ENCODE measurements around the gene C5.
"Not testable (repeated sequence)": the region's sequence is repeated elsewhere in the genome, so short reads cannot be mapped to it uniquely, and the experiment has no call there.

Gene C5

DNA sequence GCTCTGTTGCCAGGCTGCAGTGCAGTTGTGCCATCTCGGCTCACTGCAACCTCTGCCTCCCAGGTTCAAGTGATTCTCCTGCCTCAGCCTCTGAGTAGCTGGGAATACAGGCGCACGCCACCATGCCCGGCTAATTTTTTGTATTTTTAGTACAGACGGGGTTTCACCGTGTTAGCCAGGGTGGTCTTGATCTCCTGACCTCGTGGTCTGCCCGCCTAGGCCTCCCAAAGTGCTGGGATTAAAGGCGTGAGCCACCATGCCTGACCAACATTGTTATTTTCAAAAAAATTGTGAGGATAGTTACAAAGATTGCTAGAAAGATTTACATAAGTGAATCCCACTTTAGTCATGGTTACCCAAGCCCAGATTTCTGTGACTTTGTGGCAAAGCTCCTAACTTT lies 78.6 kb downstream of the C5 start:
- not testable (repeated sequence) for H3K9ac ChIP-seq (ENCODE audit: low read length in 5 of 5); H3K27me3 ChIP-seq (ENCODE audit: control insufficient read depth in 5 of 5, insufficient read depth in 4 of 5, low read length in 5 of 5); H3K27ac ChIP-seq (ENCODE audit: low read depth, low read length); H3K4me3 ChIP-seq (ENCODE audit: low read depth in 1 of 5, low read length in 5 of 5); H3K36me3 ChIP-seq (ENCODE audit: control insufficient read depth in 5 of 5, insufficient read depth in 5 of 5, low read length in 5 of 5); H3K4me1 ChIP-seq (ENCODE audit: control insufficient read depth in 5 of 5, insufficient read depth in 5 of 5, low read length in 5 of 5); H3K9me3 ChIP-seq (ENCODE audit: control insufficient read depth in 5 of 5, low read length in 5 of 5)

DNA sequence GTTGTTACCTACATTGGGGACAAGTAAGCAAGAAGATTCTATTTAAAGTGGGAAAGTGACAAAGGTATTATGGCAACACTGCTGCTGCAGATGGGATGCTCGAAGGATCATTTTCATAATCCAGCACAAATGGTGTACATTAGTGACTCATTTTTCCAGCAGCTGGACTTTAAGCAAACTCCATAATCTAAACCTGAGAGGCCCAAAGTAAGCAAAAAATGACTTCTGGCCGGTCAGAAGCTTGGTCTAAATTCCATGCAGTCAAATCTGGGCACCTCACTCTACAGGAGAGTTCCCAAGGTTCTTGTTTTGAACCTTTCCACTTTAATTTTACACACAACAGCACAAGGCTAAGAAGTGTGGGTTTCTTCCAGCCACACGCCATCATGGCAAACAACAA lies 79.8 kb downstream of the C5 start:
- no peak overlapping the region for H3K27ac ChIP-seq (ENCODE audit: low read depth, low read length)
- no peaks in the 10 kb centered on the region for H3K36me3 ChIP-seq (ENCODE audit: control insufficient read depth in 5 of 5, insufficient read depth in 5 of 5, low read length in 5 of 5)
- H3K9ac ChIP-seq (ENCODE audit: low read length in 5 of 5), result no peak overlapping the region
- peaks cover 0 to 13% (median 8%) of the 10 kb centered on the region in 5 donors for H3K4me1 ChIP-seq (ENCODE audit: control insufficient read depth in 5 of 5, insufficient read depth in 5 of 5, low read length in 5 of 5)
- H3K4me3 ChIP-seq (ENCODE audit: low read depth in 1 of 5, low read length in 5 of 5), result no peak overlapping the region
- no peaks in the 10 kb centered on the region for H3K27me3 ChIP-seq (ENCODE audit: control insufficient read depth in 5 of 5, insufficient read depth in 4 of 5, low read length in 5 of 5)
- H3K9me3 ChIP-seq (ENCODE audit: control insufficient read depth in 5 of 5, low read length in 5 of 5), result no peaks in the 10 kb centered on the region

DNA sequence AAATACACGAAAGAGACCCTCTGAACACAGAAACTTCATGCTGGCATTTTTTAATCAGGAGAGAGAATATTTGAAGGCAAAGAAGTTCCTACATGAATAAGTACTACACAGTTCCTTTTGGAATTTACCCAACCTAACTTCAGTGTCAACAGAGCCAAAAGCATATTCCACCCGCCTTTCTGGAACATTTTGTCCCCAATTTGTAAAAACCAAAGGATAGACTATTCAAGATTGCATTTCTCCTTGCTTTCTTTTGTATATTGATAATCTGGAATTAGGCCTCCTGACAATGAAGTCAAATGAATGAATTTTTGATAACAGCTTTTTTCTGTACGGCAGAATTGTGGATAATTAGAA lies 84.1 kb downstream of the C5 start:
- Histone ChIP-seq H3K9me3 (ENCODE audit: control insufficient read depth in 5 of 5, low read length in 5 of 5) (no peaks in the 10 kb centered on the region), H3K4me1 (ENCODE audit: control insufficient read depth in 5 of 5, insufficient read depth in 5 of 5, low read length in 5 of 5) (peaks cover 0 to 13% (median 8%) of the 10 kb centered on the region in 5 donors), H3K36me3 (ENCODE audit: control insufficient read depth in 5 of 5, insufficient read depth in 5 of 5, low read length in 5 of 5) (peaks cover 0 to 19% (median 13%) of the 10 kb centered on the region in 5 donors), H3K4me3 (ENCODE audit: low read depth in 1 of 5, low read length in 5 of 5) (no peak overlapping the region), H3K9ac (ENCODE audit: low read length in 5 of 5) (no peak overlapping the region), H3K27ac (ENCODE audit: low read depth, low read length) (no peak overlapping the region), H3K27me3 (ENCODE audit: control insufficient read depth in 5 of 5, insufficient read depth in 4 of 5, low read length in 5 of 5) (no peaks in the 10 kb centered on the region)

DNA sequence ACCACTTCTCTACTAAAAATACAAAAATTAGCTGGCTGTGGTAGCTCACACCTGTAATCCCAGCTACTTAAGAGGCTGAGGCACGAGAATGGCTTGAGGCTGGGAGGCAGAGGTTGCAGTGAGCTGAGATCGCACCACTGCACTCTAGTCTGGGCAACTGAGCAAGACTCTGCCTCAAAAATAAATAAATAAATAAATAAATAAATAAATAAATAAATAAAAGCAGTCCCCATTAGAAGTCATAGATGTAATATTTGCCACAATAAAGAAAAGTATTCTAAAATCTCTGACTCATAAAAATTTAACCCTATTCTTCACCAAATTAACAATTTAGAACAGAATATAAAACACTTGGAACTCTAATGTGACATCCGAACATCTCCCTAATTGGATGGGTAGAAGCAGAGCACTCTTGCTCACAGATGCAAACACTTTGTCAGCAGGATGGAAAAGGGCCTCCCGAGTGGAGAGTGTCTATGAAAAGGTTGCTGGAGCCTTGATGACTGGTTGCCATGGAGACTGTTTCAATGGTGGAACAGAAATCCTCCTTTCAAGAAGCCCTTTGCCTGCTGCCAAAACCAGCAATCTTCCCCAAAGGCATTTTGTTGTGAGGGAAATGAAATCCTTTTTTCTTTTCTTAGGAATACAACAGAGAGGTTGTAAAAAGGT lies 84.6 kb downstream of the C5 start:
- no peaks in the 10 kb centered on the region for H3K9me3 ChIP-seq (ENCODE audit: control insufficient read depth in 5 of 5, low read length in 5 of 5)
- H3K36me3 ChIP-seq (ENCODE audit: control insufficient read depth in 5 of 5, insufficient read depth in 5 of 5, low read length in 5 of 5), result peaks cover 0 to 22% (median 14%) of the 10 kb centered on the region in 5 donors
- no peak overlapping the region for H3K9ac ChIP-seq (ENCODE audit: low read length in 5 of 5)
- no peak overlapping the region for H3K27ac ChIP-seq (ENCODE audit: low read depth, low read length)
- H3K4me1 ChIP-seq (ENCODE audit: control insufficient read depth in 5 of 5, insufficient read depth in 5 of 5, low read length in 5 of 5), result peaks cover 0 to 13% (median 8%) of the 10 kb centered on the region in 5 donors
- no peak overlapping the region for H3K4me3 ChIP-seq (ENCODE audit: low read depth in 1 of 5, low read length in 5 of 5)
- no peaks in the 10 kb centered on the region for H3K27me3 ChIP-seq (ENCODE audit: control insufficient read depth in 5 of 5, insufficient read depth in 4 of 5, low read length in 5 of 5)

DNA sequence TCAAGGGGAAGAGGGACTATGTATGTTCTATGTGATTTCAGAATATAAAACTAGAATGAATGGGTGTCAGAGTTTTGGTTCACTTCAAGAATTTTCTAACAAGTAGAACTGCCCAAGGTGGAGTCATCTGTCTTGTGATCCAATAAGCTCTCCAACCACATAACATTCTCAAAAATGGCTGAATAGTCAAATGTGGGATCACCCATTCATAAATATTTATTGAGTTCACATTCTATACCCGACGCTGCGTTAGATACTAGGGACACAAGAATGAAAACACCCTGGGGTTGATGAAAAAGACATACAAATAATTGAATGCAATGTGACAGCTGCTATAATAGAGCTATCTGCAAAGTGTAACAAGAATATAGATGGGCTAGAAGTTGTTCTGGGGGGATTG lies 88.1 kb downstream of the C5 start:
- Histone ChIP-seq H3K36me3 (ENCODE audit: control insufficient read depth in 5 of 5, insufficient read depth in 5 of 5, low read length in 5 of 5) (peaks cover 0 to 28% (median 14%) of the 10 kb centered on the region in 5 donors), H3K27ac (ENCODE audit: low read depth, low read length) (no peak overlapping the region), H3K4me1 (ENCODE audit: control insufficient read depth in 5 of 5, insufficient read depth in 5 of 5, low read length in 5 of 5) (peaks cover 0 to 13% (median 8%) of the 10 kb centered on the region in 5 donors), H3K9ac (ENCODE audit: low read length in 5 of 5) (no peak overlapping the region), H3K9me3 (ENCODE audit: control insufficient read depth in 5 of 5, low read length in 5 of 5) (no peaks in the 10 kb centered on the region), H3K4me3 (ENCODE audit: low read depth in 1 of 5, low read length in 5 of 5) (no peak overlapping the region), H3K27me3 (ENCODE audit: control insufficient read depth in 5 of 5, insufficient read depth in 4 of 5, low read length in 5 of 5) (no peaks in the 10 kb centered on the region)

DNA sequence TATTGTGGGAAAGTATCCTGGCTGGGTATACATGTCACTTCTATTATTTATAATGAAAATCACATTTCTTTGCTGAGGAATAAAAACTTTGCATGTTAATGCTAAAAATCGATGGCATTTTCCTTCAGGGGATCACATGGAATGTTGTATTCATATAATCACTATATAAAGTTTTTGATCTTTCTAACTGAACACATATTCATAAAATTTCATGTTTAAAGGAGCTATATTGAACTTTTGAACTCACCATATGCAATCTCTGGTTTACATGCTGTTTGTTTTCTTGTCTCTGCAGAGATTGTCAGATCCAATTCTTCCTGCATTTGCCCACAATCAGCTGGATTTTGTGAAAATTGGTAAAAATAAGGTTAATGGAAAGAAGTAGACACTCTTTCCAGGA lies 90.1 kb downstream of the C5 start:
- no peak overlapping the region for H3K4me3 ChIP-seq (ENCODE audit: low read depth in 1 of 5, low read length in 5 of 5)
- no peaks in the 10 kb centered on the region for H3K4me1 ChIP-seq (ENCODE audit: control insufficient read depth in 5 of 5, insufficient read depth in 5 of 5, low read length in 5 of 5)
- no peak overlapping the region for H3K9ac ChIP-seq (ENCODE audit: low read length in 5 of 5)
- no peaks in the 10 kb centered on the region for H3K27me3 ChIP-seq (ENCODE audit: control insufficient read depth in 5 of 5, insufficient read depth in 4 of 5, low read length in 5 of 5)
- H3K9me3 ChIP-seq (ENCODE audit: control insufficient read depth in 5 of 5, low read length in 5 of 5), result no peaks in the 10 kb centered on the region
- H3K36me3 ChIP-seq (ENCODE audit: control insufficient read depth in 5 of 5, insufficient read depth in 5 of 5, low read length in 5 of 5), result peaks cover 0 to 28% (median 14%) of the 10 kb centered on the region in 5 donors
- H3K27ac ChIP-seq (ENCODE audit: low read depth, low read length), result no peak overlapping the region

DNA sequence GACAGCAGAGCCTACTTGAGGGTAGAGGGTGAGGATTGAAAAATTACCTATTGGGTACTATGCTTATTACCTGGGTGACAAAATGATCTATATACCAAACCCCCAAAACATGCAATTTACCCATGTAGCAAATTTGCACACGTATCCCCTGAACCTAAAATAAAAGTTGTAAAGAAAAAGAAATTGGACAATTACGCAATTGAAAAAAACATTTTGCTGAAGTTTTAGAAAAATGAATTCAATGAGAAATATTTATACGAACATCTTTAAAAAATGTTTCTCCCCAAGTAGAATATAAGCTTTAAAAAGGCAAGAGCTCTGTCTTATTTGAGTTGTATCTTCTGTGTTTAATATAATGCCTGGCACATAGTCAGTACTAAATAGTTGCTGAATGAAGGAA lies 93.2 kb downstream of the C5 start:
- Histone ChIP-seq H3K9ac (ENCODE audit: low read length in 5 of 5) (no peak overlapping the region), H3K27ac (ENCODE audit: low read depth, low read length) (no peak overlapping the region), H3K36me3 (ENCODE audit: control insufficient read depth in 5 of 5, insufficient read depth in 5 of 5, low read length in 5 of 5) (peaks cover 0 to 17% (median 9%) of the 10 kb centered on the region in 5 donors), H3K4me1 (ENCODE audit: control insufficient read depth in 5 of 5, insufficient read depth in 5 of 5, low read length in 5 of 5) (no peaks in the 10 kb centered on the region), H3K4me3 (ENCODE audit: low read depth in 1 of 5, low read length in 5 of 5) (no peak overlapping the region), H3K27me3 (ENCODE audit: control insufficient read depth in 5 of 5, insufficient read depth in 4 of 5, low read length in 5 of 5) (no peaks in the 10 kb centered on the region), H3K9me3 (ENCODE audit: control insufficient read depth in 5 of 5, low read length in 5 of 5) (no peaks in the 10 kb centered on the region)

DNA sequence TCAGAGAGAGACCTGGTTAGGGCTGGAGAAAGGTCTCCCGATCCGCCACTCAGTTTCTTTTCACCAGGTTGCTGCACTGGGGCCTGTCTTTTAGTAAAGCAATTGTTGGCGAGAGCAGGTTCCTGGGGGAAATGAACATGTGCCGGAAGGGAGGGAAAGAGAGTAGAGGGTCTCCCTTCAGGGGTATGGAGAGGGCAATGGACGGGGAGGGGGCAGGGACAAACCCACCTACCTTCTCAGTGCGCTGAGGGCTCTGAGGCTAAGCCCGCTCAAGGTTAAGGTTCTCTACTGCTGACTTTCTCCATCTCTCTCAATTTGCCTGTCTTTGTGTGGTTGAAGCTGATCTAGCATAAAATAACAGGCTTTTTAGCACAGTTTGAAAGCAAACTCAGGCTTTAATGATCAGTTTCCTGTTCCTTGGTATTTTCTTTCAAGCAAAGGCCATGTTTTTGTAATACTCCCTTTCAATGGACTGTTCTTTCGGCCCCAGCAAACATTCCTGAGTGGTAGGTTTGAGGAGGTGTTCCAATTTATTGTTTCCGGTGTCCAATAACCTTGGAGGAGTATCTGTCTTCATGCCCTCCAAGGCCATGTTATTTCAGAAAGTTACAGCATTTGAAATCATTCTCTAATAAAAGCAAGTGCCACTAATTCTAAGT lies 98.0 kb downstream of the C5 start:
- Histone ChIP-seq H3K27ac (ENCODE audit: low read depth, low read length) (no peak overlapping the region), H3K9me3 (ENCODE audit: control insufficient read depth in 5 of 5, low read length in 5 of 5) (no peaks in the 10 kb centered on the region), H3K4me1 (ENCODE audit: control insufficient read depth in 5 of 5, insufficient read depth in 5 of 5, low read length in 5 of 5) (peaks cover 0 to 4% (median 0%) of the 10 kb centered on the region in 5 donors)

DNA sequence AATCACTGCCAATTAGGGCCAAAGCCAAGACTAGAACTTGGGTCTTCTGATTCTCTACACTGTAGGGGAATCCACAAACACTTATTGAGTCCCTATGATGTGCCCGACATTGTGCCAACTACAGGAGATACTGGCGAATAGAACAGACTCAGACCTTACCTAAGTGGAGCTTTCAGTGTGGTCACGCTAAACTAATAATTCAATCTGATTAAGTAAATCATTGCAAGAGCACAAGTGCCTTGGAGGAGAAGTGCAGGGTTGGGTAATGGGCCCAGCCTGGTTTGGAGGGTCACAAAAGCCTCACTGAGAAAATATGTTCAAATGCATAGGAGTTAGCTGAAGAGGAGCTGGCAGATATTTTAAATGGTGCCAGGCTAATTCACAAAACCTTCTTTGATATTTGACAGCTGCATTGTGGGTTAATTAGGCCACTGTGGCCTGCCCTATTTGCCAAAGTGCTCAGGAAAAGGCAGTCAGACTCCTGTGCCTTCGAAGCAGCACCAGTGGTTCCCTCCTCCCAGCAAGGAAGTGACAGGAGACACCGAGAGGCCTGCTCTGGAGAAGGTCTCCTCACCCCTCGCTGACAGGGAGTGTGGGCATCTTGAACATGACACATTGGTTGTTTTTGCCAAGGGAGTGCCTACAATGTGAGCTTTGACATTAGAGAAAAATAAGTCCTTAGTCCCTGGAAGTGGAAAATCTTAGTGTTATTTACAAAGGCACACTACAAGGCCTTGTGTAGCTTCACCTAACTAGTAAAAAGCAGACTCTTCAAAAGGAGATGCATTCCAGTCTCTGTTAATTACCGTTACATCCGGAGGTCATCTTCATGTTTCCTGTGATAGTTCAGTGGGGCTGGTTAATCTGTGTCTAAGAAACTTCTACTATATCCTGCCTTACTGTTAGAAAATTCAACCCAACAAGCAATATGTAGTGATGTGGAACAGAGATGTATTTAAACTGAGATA lies 99.4 kb downstream of the C5 start:
- Histone ChIP-seq H3K9ac (ENCODE audit: low read length in 5 of 5) (peak overlapping the region in 1 of 5 donors; percentile 12), H3K36me3 (ENCODE audit: control insufficient read depth in 5 of 5, insufficient read depth in 5 of 5, low read length in 5 of 5) (peaks cover 0 to 5% (median 3%) of the 10 kb centered on the region in 5 donors), H3K27ac (ENCODE audit: low read depth, low read length) (no peak overlapping the region), H3K9me3 (ENCODE audit: control insufficient read depth in 5 of 5, low read length in 5 of 5) (no peaks in the 10 kb centered on the region), H3K4me1 (ENCODE audit: control insufficient read depth in 5 of 5, insufficient read depth in 5 of 5, low read length in 5 of 5) (peaks cover 0 to 4% (median 0%) of the 10 kb centered on the region in 5 donors), H3K4me3 (ENCODE audit: low read depth in 1 of 5, low read length in 5 of 5) (no peak overlapping the region), H3K27me3 (ENCODE audit: control insufficient read depth in 5 of 5, insufficient read depth in 4 of 5, low read length in 5 of 5) (no peaks in the 10 kb centered on the region)

More for the DNA sequence above, 98.0 kb downstream of the C5 start:
- Histone ChIP-seq H3K27me3 (ENCODE audit: control insufficient read depth in 5 of 5, insufficient read depth in 4 of 5, low read length in 5 of 5) (no peaks in the 10 kb centered on the region), H3K9ac (ENCODE audit: low read length in 5 of 5) (no peak overlapping the region), H3K4me3 (ENCODE audit: low read depth in 1 of 5, low read length in 5 of 5) (no peak overlapping the region), H3K36me3 (ENCODE audit: control insufficient read depth in 5 of 5, insufficient read depth in 5 of 5, low read length in 5 of 5) (peaks cover 0 to 5% (median 3%) of the 10 kb centered on the region in 5 donors)

DNA sequence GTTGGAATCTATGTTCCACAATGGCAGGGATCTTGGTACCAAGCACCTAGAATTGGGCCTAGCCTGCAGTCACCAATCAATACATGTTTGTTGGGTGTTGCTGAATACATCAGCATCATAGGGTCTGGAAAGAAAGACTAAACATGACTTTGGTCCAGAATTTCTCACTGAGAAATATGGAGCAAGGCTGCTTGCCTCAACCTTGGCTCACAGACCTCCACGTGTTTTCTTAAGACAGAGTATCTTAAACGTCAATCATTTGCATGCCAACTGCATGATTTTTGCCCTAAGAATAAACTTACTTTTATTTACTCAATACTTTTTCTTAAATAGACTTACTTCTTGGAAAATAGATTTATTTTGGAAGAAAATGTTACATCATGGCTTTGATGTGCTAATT lies 100.8 kb downstream of the C5 start:
- no peaks in the 10 kb centered on the region for H3K27me3 ChIP-seq (ENCODE audit: control insufficient read depth in 5 of 5, insufficient read depth in 4 of 5, low read length in 5 of 5)
- H3K9me3 ChIP-seq (ENCODE audit: control insufficient read depth in 5 of 5, low read length in 5 of 5), result no peaks in the 10 kb centered on the region
- H3K27ac ChIP-seq (ENCODE audit: low read depth, low read length), result no peak overlapping the region
- H3K36me3 ChIP-seq (ENCODE audit: control insufficient read depth in 5 of 5, insufficient read depth in 5 of 5, low read length in 5 of 5), result peaks cover 0 to 5% (median 3%) of the 10 kb centered on the region in 5 donors
- no peak overlapping the region for H3K9ac ChIP-seq (ENCODE audit: low read length in 5 of 5)
- peaks cover 0 to 4% (median 0%) of the 10 kb centered on the region in 5 donors for H3K4me1 ChIP-seq (ENCODE audit: control insufficient read depth in 5 of 5, insufficient read depth in 5 of 5, low read length in 5 of 5)
- no peak overlapping the region for H3K4me3 ChIP-seq (ENCODE audit: low read depth in 1 of 5, low read length in 5 of 5)

Data from subcutaneous abdominal adipose tissue (tissue), 5 donors.